Thymus (tissue), 11 donors: ENCODE results near the gene LPP. TPM values are rescaled to one million over a fixed set of nuclear protein-coding genes. Genes with fewer than 3 reads are reported as not detected.

ENCODE experiments used
- DNase-seq, 9 donors: peaks; one replicate each; pipeline ENCODE4 v3.0.0-alpha.2; 2013; ENCODE audit warnings: low spot score in 9 of 9, low read depth in 6 of 9, missing footprints in 1 of 9
- H3K27ac ChIP-seq, 2 donors: one replicate each; pipeline ENCODE4 v1.5.1; 2013; ENCODE audit warnings: control low read depth in 1 of 2, low read depth in 1 of 2, low read length in 1 of 2, mild to moderate bottlenecking in 1 of 2, moderate library complexity in 1 of 2
- H3K27me3 ChIP-seq, 2 donors: one replicate each; pipeline ENCODE4 v1.5.1; 2013; ENCODE audit warnings: low read length in 1 of 2; ENCODE audit not compliant: control insufficient read depth in 2 of 2, insufficient read depth in 1 of 2
- H3K36me3 ChIP-seq, 2 donors: one replicate each; pipeline ENCODE4 v1.5.1; 2013; ENCODE audit warnings: low read length in 1 of 2, mild to moderate bottlenecking in 1 of 2, moderate library complexity in 1 of 2; ENCODE audit not compliant: control insufficient read depth in 2 of 2, insufficient read depth in 2 of 2
- H3K4me1 ChIP-seq, 2 donors: one replicate each; pipeline ENCODE4 v1.5.1; 2013; ENCODE audit warnings: low read length in 2 of 2; ENCODE audit not compliant: control insufficient read depth in 2 of 2, insufficient read depth in 2 of 2
- H3K4me3 ChIP-seq, 2 donors: one replicate each; pipeline ENCODE4 v1.5.1; 2013; ENCODE audit warnings: low read length in 2 of 2, control low read depth in 1 of 2, mild to moderate bottlenecking in 1 of 2
- H3K9me3 ChIP-seq, 2 donors: one replicate each; pipeline ENCODE4 v1.5.1; 2013; ENCODE audit warnings: low read length in 1 of 2, mild to moderate bottlenecking in 1 of 2; ENCODE audit not compliant: control insufficient read depth in 2 of 2, insufficient read depth in 1 of 2
- WGBS: extraction: QIAGEN DNeasy Blood & Tissue Kit; methylation state at CpG from one replicate; pipeline ENCODE4 v1.1.7; 2013; 5-methylcytosine and 5-hydroxymethylcytosine counted together
- polyA plus RNA-seq: library from polyadenylated mRNA; stranded (reverse); fragments of 200-250 nt; gene quantifications from one replicate; pipeline ENCODE4 v1.2.3, GENCODE V29; 2013
- total RNA-seq: library from RNA; stranded (reverse); fragments of 120-200 nt; gene quantifications from one replicate; pipeline ENCODE4 v1.2.4, GENCODE V29; 2013
- donor health status: healthy.

The LPP gene
- total and polyA plus RNA-seq, 2 donors, result 6.5 to 9.2 TPM

GRCh38 chr3:188380252-188380651, 226.3 kb downstream of the LPP start:
- no peak overlapping the region for H3K27ac ChIP-seq
- H3K4me1 ChIP-seq, result no peaks in the 10 kb centered on the region
- H3K27me3 ChIP-seq, result no peaks in the 10 kb centered on the region
- no peak overlapping the region for H3K4me3 ChIP-seq
- H3K36me3 ChIP-seq, result no peaks in the 10 kb centered on the region
- 96% methylated on average over 2 of the region's 2 CpGs for WGBS
- peaks cover 0 to 11% of the 10 kb centered on the region in 2 donors for H3K9me3 ChIP-seq
- no peak for DNase-seq

GRCh38 chr3:188380722-188381121, 226.8 kb downstream of the LPP start:
- no peaks in the 10 kb centered on the region for H3K36me3 ChIP-seq
- peaks cover 0 to 11% of the 10 kb centered on the region in 2 donors for H3K9me3 ChIP-seq
- H3K4me1 ChIP-seq, result no peaks in the 10 kb centered on the region
- H3K27me3 ChIP-seq, result no peaks in the 10 kb centered on the region
- DNase-seq, result no peak
- H3K27ac ChIP-seq, result no peak overlapping the region
- H3K4me3 ChIP-seq, result no peak overlapping the region

GRCh38 chr3:188383748-188384147, 229.8 kb downstream of the LPP start:
- no peak overlapping the region for H3K4me3 ChIP-seq
- no peak for DNase-seq
- no peaks in the 10 kb centered on the region for H3K27me3 ChIP-seq
- WGBS, result 98% methylated on average over 3 of the region's 3 CpGs
- H3K9me3 ChIP-seq, result peaks cover 0 to 2% of the 10 kb centered on the region in 2 donors
- H3K4me1 ChIP-seq, result no peaks in the 10 kb centered on the region
- no peaks in the 10 kb centered on the region for H3K36me3 ChIP-seq
- H3K27ac ChIP-seq, result no peak overlapping the region

- WGBS, result 97% methylated on average over 4 of the region's 4 CpGs
- H3K27ac ChIP-seq, result no peak overlapping the region
- no peaks in the 10 kb centered on the region for H3K36me3 ChIP-seq
- DNase-seq, result no peak
- no peaks in the 10 kb centered on the region for H3K9me3 ChIP-seq
- H3K4me3 ChIP-seq, result no peak overlapping the region
- H3K27me3 ChIP-seq, result no peaks in the 10 kb centered on the region
- H3K4me1 ChIP-seq, result peaks cover 0 to 10% of the 10 kb centered on the region in 2 donors
These were observed 231.3 kb downstream of the LPP start for GRCh38 chr3:188385295-188385694.

GRCh38 chr3:188389711-188390342, 235.9 kb downstream of the LPP start:
- H3K9me3 ChIP-seq, result no peaks in the 10 kb centered on the region
- no peak overlapping the region for H3K4me3 ChIP-seq
- peak overlapping the region; percentile 69 to 80 for H3K27ac ChIP-seq
- H3K4me1 ChIP-seq, result peaks cover 0 to 12% of the 10 kb centered on the region in 2 donors
- no peaks in the 10 kb centered on the region for H3K27me3 ChIP-seq
- WGBS, result 84% methylated on average over 5 of the region's 5 CpGs
- DNase-seq, result peak in 6 of 9 donors; percentile 28 to 73 (median 41)
- H3K36me3 ChIP-seq, result no peaks in the 10 kb centered on the region

GRCh38 chr3:188390343-188390718, 236.4 kb downstream of the LPP start:
- Histone ChIP-seq H3K4me1 (peaks cover 0 to 12% of the 10 kb centered on the region in 2 donors), H3K27ac (peak overlapping the region; percentile 77 to 80), H3K27me3 (no peaks in the 10 kb centered on the region), H3K4me3 (no peak overlapping the region), H3K36me3 (no peaks in the 10 kb centered on the region), H3K9me3 (no peaks in the 10 kb centered on the region)
- DNase-seq, result no peak
- 93% methylated on average over 4 of the region's 4 CpGs for WGBS

GRCh38 chr3:188390775-188391443, 237.0 kb downstream of the LPP start:
- Histone ChIP-seq H3K4me1 (peaks cover 0 to 12% of the 10 kb centered on the region in 2 donors), H3K36me3 (no peaks in the 10 kb centered on the region), H3K9me3 (no peaks in the 10 kb centered on the region), H3K27ac (peak overlapping the region in 1 of 2 donors; percentile 80), H3K27me3 (no peaks in the 10 kb centered on the region), H3K4me3 (no peak overlapping the region)
- 84% methylated on average over 8 of the region's 8 CpGs for WGBS
- no peak for DNase-seq

GRCh38 chr3:188391592-188391991, 237.6 kb downstream of the LPP start:
- Histone ChIP-seq H3K27me3 (no peaks in the 10 kb centered on the region), H3K36me3 (no peaks in the 10 kb centered on the region), H3K4me1 (peaks cover 0 to 14% of the 10 kb centered on the region in 2 donors), H3K4me3 (no peak overlapping the region), H3K9me3 (no peaks in the 10 kb centered on the region), H3K27ac (no peak overlapping the region)
- 98% methylated on average over 2 of the region's 2 CpGs for WGBS
- no peak for DNase-seq

GRCh38 chr3:188392076-188392475, 238.1 kb downstream of the LPP start:
- no peak overlapping the region for H3K27ac ChIP-seq
- H3K36me3 ChIP-seq, result no peaks in the 10 kb centered on the region
- H3K9me3 ChIP-seq, result no peaks in the 10 kb centered on the region
- no peak for DNase-seq
- H3K27me3 ChIP-seq, result no peaks in the 10 kb centered on the region
- H3K4me3 ChIP-seq, result no peak overlapping the region
- H3K4me1 ChIP-seq, result peaks cover 0 to 15% of the 10 kb centered on the region in 2 donors
- WGBS, result 96% methylated on average over 4 of the region's 4 CpGs
